CD1c-positive myeloid dendritic cell (primary cell): ENCODE results near the gene VTI1A.

Source experiments
- DNase-seq: peaks from one replicate; pipeline ENCODE4 v3.0.0-alpha.2; 2016; ENCODE audit errors: extremely low spot score

The VTI1A gene

DNA sequence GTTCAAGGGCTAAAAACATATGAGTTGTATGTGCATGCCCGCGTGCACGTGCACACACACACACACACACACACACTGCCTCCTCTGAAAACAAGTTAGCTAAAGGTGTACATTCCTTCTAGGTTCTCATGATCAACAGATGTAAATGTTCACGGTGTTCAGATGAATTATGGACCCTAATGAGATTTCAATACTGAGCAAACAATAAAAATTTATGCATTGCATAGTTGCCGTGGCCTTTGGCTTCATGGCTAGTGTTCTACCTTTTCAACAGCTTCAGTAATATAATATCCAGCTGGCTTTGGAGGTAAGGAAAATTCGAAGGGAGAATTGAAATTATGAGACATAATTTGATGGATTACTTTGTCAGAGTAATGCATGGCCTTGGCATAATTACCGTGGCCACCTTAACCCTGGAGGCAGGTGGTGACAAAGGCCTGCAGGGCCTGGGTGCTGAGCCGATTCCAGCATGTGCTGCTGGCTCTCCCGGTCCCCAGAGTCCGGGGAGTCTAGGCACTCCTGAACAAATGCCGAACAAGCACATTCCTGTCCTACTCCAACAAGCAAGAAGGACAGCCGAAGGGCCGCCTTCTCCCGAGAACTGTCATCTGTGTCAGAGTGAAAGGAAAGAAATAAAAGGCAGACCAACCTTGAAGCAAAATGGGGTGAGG lies 336.5 kb downstream of the VTI1A start:
- DNase-seq: no peak

- DNase-seq: no peak
Observed at GRCh38 chr10:112784022-112784461, 337.0 kb downstream of the VTI1A start.

DNA sequence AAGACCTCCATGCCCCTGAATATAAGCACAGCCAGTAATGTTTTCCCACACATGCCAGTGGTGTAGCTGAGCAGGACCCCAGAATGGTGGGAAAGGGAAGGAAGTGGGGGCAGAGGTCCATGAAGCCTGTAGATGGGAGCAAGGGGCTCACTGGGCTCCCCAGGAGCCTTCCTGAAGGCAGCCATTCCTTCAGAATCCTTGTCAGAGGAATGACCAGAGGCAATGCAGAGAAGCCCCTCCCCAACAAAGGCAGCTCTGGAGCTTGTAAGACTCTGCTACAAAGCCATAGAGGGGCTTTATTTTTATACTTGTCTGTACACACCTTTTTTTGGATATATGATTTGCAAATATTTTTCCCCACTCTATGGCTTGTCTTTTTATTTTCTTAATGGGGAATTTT lies 338.1 kb downstream of the VTI1A start:
- DNase-seq: no peak

DNA sequence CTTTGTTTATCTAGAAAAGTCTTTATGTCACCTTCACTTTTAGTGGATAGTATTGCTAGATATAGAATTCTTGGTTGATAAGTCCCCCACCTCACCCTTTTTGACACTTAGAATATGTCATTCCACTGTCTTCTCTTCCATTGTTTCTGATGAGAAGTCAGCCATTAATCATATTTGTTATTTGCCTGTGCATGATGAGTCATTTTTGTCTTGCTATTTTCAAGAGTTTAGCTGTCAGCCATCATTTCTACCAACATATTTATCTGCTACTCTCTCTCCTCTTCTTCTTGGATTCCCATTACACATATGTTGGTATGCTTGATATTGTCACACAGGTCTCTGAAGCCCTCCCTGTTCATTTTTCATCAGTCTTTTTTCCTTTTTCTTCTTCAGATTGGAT lies 342.2 kb downstream of the VTI1A start:
- DNase-seq: no peak

- DNase-seq: no peak
Observed at GRCh38 chr10:112790030-112790429, 343.0 kb downstream of the VTI1A start.

- DNase-seq: no peak
Observed at GRCh38 chr10:112790921-112791320, 343.9 kb downstream of the VTI1A start.

GRCh38 chr10:112791447-112791846 lies 344.4 kb downstream of the VTI1A start:
- DNase-seq: no peak

DNA sequence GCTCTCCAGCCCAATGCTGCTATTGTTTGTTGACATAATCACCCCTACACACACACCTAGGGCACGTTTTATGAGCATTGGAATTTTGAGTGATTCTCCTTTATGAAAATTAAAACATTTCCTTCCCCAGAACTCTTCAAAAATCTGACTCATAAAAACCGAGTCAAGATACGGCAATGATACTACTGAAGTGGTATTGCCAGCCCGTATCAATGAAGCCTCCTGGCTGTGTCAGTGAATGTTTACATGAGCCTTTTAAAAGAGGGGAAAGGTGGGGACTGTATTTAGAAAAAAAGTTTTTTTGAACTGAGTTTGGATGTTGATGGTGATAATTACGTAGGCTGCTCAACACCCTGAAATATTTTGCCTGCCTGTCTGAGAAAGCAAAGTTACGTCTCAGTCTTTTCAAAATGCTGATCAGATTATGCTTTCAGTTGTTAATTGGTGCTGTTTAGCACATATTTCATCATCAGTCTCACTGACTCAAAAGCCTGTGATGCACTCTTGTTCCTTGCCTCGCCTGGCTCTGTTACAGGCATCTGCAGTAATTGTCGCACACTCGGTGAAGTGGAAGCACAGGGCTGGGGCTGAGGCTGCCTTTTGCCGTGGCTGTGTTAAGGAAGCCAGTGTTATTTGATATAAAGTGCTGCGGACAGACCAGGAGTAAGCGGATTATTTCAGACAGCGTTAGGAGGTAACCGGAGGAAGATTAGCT lies 345.6 kb downstream of the VTI1A start:
- DNase-seq: no peak

GRCh38 chr10:112793202-112793921 lies 346.3 kb downstream of the VTI1A start:
- DNase-seq: no peak

DNA sequence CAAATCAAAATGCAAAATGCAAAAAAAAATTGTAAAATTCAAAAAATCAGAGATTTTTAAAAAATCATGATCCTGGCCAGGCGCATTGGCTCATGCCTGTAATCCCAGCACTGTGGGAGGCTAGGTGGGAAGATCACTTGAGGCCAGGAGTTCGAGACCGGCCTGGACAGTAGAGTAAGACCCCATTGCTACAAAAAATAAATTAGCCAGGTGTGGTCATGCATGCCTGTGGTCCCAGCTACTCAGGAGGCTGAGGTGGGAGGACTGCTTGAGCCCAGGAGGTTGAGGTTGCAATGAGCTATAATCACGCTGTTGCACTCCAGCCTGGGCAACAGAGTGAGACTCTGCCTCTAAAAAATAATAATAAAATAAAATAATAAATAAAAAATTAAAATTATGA lies 347.2 kb downstream of the VTI1A start:
- no peak for DNase-seq

- DNase-seq: no peak
Observed at GRCh38 chr10:112795067-112795466, 348.1 kb downstream of the VTI1A start.

DNA sequence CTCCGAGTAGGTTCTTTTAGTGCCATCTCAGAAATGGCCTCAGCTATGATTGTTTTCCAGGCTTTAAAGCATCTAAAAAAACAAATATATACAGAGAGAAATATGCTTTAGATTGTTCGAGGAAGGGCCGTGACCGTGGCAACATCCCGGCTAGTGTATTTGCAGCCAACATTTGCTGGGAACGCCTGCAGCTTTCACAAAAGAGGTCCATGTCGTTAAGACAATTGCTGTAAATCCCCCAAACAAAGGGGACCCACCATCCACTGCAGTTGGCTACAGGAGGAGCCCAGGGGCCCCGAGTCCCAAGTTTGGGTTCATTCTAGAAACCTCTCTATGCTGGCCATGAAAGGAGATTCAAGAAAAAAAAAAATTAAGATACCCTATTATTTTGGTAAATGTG lies 350.2 kb downstream of the VTI1A start:
- DNase-seq: no peak

DNA sequence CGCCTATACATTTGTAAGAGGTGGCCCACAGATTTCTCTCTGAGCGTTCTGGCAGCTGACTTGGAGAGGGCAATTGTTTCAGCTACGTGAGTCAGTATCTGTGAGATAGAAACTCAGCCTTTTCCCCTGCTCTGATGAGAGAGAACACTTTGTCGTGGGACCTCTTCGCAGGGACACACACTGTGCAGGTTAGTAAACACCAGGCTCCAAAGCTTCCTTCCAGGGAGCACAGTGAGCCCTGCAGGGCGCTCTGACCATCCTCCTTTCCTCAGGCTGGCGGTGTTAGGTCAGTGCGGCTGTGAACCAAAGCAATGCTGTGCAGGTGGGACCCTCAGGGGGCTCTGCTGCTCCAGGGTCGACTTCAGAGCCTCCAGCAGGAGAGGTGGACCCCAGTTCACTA lies 350.8 kb downstream of the VTI1A start:
- no peak for DNase-seq

GRCh38 chr10:112799038-112799437 lies 352.0 kb downstream of the VTI1A start:
- no peak for DNase-seq

DNA sequence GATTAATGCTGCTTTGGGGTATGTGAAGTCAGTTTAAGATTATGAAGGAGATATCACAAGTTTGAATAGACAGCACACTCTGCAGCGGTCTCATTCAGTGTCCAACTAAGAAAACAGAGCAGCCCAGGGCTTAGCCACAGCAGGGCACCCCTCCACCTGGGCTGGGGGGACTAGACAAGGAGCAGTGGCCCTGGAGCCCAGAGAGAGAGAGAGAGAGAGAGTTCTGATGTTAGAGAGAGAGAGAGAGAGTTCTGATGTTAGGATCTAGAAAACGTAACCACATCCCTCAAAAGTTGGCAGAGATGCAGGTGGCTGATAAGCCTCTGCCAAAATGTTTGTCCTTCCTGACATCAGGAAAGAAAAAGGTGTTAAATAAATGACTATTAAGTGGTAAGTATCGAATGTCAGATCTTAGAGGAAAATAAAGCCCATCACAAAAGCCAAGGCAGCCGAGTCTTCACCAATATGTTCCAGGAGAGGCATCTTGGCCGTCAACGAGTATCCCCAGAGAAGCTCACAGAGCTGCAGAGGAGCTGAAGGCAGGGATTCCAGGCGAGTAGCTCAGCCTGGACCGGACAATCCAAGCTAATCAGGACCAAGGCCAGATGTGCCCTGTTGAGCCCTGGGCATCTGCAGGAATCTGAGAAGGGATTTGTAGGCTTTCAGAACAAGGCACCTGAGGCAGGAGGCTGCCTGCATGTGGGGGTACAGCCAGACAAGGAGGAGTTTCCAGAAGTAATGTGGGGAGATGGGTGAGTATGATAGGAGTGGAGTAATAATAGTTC lies 352.9 kb downstream of the VTI1A start:
- DNase-seq: no peak

DNA sequence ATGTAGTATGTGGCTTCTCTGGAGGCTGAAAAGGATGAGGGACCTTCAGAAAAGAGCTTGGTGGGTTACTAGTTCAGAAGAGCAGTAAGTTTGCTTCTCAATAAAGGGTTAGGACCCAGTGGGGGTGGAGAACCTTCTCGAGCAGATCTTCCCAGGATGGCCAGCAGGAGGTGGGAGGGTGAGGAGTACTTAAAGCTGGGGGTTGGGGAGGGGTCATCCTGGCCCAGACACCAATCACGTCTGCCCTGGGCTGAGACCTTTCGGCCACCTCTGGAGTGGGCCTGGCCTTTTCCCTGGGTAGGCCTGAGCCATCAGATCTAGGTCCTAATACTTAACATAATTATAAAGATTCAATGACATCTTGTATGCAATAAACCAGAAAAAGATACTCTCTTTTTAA lies 354.0 kb downstream of the VTI1A start:
- DNase-seq: no peak

DNA sequence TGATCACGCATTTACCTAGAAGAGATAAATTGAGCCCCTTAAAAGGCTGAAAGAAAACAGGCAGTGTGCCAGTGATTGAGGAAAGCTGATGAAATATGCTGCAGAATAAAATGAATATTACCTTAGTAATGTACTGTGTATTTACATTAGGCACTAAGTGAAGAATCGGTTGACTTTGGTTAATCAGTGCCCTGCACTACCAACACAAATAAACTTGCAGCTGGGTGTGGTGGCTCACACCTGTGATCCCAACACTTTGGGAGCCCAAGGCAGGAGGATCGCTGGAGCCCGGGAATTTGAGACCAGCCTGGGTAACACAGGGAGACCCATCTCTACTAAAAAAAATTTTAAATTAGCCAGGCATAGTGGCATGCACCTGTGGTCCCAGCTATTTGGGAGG lies 354.7 kb downstream of the VTI1A start:
- DNase-seq: no peak

- no peak for DNase-seq
Observed at GRCh38 chr10:112802411-112803022, 355.5 kb downstream of the VTI1A start.

DNA sequence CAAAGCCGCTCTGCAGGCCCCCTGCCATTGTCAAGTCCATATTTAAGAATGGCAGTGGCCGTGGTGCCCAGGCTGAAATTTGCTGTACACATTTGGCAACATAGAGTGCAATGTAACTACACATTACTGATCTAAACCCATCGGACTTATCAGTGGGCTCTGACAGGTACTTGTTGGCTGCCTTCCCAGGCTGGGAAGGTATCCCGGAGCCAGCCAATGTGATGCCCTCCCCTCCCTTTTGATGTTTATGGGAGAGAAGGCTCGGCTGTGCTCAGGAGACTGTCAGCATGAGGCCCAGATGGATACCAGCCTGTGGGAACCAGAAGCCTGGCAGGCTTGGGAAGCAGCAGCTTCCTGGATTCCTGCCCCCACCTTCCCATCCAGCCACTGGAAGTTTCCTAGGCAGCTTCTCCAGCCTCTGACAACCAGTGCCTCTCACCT lies 357.0 kb downstream of the VTI1A start:
- no peak for DNase-seq

DNA sequence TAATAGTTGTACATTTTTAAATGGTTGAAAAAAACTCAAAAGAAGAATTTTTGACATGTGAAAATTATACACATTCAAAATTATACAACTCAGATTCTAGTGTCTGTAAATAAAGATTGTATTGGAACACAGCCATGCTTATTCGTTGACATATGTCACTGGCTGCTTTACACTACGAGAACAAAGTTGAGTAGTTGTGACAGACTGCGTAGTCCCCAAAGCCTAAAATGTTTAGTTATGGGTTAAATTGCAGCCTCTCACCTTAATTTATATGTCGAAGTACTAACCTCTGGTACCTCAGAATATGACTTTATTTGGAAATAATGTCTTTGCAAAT lies 358.2 kb downstream of the VTI1A start:
- no peak for DNase-seq

DNA sequence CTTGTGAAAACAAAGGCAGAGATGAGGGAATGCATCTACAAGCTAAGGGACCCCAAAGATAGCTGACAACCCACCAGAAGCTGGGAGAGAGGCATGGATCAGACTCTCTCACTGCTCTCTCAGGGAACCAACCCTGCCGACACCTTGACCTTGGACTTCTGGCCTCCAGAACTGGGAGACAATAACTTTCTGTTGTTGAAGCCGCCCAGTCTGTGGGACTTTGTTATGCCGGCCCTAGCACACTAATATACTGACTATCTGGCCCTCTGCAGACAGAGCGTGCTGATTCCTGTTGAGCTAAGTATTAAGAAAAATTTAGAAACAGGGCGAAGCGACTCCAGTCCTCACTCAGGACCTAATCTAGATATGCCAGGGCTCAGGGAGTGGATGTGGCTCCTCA lies 358.7 kb downstream of the VTI1A start:
- DNase-seq: no peak

DNA sequence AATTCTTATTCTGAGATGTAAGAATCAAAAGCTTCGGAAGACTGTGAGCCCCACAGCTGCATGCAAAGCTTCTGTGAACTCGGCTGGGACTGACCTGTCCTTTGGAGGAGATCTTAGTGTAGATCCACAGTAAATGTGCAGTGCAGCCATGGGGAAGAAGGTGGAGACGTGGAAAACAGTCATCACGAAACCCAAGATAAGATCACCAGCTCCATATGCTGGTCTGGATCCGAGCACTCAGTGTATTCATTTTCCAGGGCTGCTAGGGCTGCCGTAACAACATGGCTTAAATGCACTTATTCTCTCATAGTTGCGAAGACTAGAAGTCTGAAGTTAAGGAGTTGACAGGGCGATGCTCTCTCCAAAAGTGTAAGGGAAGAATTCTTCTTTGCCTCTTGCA lies 360.0 kb downstream of the VTI1A start:
- DNase-seq: no peak
